OCI-LY7 (cell line): ENCODE results near the gene GALK1.

Experiments
- CTCF ChIP-seq: fragments of 200-600 bp; sonication (generic); conservative IDR thresholded peaks from 2 replicates; pipeline ENCODE4 v1.5.1; 2014; ENCODE audit warnings: mild to moderate bottlenecking, antibody characterized with exemption, low read length, moderate library complexity, mixed read lengths
- EZH2phosphoT487 ChIP-seq: fragments of 200-600 bp; sonication (generic); IDR thresholded peaks from 2 replicates; pipeline ENCODE4 v1.6.1; 2018; ENCODE audit warnings: low read depth, borderline replicate concordance, mild to moderate bottlenecking, mixed run types, antibody characterized with exemption, low read length, moderate library complexity, mixed read lengths

GRCh38 chr17:75773808-75774470, 8.9 kb upstream of the GALK1 start:
- TF ChIP-seq CTCF (no peak; the same call in 1 of the 2 replicates), EZH2phosphoT487 (no peak)
